Pons (tissue), 1 donor: ENCODE results near the gene RENBP.

ENCODE experiments used
- DNase-seq: peaks from one replicate; pipeline ENCODE4 v3.0.0-alpha.2; 2016; ENCODE audit warnings: low spot score

The RENBP gene

DNA sequence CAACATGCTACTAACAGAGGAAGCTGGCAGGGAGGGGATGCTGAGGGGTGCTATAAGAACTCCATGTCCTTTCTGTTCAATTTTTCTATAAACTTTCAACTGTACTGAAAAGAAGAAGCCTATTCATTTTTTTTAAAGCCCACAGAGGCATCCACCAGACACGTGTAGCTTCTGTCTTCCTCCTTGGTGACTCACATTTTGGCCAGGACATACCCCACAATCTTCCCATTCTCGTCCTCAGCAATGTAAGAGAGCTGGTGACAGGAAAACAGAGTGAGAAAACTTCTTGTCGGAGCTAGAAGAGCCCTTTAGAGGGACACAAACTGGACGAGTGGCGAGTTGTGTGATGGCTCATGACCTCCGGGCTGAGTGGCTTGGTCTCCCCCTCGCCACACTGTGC lies 10.7 kb downstream of the RENBP start:
- no peak for DNase-seq

DNA sequence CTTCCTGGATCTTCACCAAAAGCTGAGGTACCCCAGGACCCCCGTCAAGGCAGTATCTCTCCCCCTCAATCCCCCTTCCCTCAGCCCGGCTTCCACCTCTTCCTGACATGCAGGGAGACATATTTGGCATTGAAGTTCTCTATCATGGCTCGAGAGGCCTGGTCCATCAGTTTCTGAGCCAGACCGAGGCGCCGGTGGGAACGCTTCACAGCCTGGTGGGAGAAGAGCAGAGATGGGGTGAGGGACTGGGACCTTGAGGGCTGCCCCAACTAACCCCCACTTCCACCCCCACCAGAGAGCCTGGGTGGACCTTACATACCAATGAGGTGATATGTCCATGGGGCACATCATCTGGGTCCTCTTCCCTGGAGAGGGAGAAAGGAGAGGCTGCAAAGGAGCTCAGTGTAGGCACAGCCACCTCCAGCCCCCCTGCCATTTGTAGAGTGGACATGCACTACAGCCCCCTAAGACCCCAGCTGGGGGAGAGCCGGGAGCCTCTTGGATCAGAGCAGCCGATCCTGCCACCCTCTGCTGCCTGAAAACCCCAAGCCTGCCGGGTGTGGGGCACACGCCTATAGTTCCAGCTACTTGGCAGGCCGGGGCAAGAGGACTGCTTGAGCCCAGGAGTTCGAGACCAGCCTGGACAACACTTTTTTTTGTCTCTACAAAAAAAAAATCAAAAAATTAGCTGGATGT lies 12.1 kb downstream of the RENBP start:
- no peak for DNase-seq

DNA sequence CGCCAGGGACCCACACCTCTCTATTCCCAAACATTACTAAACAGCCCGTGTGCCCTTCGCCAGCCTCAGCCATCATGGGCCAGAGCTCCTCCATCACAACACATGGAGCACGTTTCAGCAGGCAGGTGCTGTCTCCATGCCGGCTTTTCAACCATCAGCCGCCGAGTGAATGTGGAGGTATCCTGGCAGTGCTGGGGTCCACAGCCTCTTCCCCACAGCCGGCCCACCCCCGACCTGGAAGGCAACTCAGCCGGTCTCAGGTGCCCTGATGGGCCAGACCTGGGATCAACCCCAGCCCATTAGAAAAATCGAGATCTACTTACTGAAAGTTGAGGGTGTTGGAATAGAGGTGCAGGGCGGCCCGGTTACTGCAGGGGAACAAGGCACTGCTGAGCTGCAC lies 12.7 kb downstream of the RENBP start:
- DNase-seq = no peak

DNA sequence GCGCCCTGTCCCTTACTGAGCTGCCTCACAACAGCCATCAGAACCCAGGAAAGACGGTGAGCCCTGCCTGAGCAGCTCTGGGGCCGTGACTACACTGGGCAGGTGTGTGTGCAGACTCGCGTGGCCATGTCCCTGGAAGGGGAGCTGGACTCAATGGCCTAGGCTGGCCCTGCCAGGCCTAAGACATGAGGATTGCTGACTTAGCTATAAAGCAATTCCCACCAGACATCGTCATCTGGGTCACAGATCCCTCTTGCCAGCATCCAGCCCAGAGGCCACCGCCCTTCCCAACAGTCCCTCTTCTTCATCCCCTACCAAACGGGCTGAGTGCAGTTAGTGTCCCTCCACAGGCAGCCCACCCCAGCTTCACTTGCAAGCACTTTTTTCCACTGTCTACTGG lies 13.3 kb downstream of the RENBP start:
- no peak for DNase-seq

DNA sequence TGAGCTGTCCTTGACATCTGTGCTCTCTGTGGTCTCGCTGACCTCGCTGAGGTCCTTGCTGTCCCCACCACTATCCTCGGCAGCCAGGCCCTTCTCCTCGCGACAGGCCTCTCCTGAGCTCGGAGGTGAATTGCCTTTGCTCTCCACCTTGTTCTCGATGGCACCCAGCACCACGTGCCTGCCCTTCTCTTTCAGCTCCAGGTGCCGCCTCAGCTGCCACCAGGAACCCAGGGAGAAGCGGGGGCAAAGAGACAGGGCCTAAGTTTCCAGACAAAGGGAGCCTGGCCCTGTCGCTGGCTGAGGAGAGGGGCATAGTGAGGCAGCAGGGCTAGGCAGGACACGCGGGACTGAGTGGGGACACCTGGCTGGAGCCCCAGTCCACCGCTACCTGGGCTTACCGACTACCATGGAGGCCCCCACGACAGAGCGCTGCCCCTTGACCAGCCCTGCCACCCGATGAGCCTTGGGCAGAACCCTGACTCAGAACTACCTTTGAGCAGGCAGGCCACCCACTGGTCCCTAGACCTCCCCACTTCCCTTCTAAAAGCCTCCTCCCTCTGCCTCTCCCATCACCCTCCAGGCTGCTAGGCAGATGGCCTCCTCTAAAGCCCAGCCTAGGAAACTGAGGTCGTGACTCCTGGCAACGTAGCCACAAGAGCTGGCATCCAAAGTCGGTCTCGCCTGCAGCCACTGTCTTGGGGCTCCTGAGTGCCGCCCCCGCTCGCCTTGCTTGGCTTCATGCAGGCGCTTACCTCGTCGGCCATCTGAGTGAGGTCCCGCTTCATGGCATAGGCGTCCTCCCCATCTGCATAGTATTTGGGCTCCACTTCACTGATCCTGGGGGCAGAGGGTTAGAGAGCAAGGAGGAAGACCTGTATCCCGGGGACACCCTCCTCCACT lies 14.2 kb downstream of the RENBP start:
- DNase-seq = no peak

DNA sequence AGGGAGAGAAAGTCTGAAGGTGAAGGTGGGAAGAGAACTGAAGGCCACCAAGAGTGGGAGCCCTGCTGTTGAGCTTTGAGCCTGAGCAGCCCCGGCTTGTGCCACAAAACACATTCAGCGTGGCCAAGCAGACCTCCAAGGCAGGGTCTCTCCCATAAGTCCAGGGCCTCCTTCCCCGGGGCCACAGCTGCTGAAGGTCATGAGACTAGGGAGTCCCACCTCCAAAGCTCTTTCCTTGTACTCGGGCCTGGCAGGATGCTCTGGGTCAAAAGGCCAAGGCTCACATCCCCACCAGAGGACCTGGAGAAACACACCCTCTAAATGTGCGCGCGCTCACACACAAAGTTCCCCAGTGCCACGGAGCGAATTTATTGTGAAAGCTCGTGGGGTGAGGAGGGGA lies 14.9 kb downstream of the RENBP start:
- DNase-seq = no peak

DNA sequence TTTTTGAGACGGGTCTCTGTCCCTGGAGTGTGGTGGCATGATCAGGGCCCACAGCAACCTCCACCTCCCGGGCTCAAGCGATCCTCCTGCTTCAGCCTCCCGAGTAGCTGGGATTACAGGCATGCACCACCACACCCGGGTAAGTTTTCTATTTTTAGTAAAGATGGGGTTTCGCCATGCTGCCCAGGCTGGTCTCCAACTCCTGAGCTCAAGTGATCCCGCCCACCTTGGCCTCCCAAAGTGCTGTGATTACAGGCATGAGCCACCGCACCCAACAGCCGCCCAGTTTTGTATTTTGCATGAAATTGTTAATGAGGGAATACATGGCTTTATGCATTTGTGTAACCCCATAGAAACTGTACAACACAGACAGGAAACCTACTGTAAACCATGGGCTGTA lies 15.6 kb downstream of the RENBP start:
- DNase-seq = no peak

DNA sequence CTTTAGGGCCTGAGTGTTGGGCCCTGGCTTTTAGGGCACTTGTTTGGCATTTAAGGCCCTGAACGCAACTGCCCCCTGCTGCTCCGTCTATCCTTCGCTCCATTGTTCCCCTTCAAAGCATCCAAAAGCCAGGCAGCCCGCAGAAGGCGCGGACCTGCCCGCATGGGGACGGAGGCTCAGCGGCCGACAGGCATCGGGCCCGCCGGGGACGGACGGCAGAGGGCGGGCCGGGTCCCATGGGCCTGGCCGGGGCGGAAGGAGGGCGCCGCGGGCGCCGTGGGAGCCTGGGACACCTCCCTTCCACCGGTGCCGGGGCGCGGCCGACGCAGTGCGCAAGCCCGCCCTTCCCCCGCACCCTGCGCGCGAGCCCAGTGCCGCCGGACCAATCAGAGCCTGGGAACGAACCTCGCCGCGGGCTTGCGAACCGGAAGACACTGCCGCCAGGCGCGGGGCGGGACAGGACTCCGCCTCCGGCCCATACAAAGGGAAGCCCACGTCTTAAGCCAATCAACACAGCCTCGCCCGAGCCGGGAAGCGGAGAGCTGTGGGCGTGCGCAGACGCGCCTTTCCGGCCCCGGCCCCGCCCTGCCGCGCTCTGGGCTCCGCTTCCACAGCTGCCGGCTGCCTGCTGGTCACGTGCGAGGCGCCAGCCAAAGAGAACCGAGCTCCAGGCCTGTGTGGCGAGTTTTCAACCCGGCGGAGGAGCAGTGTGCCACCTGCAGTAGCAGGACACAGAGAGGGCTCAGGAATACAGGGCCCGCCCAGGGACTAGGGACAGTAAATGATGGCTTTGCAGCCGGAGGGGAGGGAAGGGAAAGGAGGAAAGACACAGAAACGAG lies 16.3 kb downstream of the RENBP start:
- DNase-seq = peak; percentile 94

DNA sequence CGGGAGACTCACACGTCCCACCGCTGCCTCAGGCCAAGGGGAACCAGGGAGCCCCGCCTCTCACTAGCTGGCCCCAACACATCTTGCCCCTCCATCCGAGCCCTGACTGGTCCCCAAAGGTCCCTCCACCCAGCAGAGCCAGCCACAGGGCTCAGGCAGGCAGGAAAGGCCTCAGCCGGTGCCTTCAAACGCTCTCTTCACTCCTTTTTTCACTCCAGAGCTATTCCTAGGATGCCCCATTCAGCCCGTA lies 16.8 kb downstream of the RENBP start:
- no peak for DNase-seq

DNA sequence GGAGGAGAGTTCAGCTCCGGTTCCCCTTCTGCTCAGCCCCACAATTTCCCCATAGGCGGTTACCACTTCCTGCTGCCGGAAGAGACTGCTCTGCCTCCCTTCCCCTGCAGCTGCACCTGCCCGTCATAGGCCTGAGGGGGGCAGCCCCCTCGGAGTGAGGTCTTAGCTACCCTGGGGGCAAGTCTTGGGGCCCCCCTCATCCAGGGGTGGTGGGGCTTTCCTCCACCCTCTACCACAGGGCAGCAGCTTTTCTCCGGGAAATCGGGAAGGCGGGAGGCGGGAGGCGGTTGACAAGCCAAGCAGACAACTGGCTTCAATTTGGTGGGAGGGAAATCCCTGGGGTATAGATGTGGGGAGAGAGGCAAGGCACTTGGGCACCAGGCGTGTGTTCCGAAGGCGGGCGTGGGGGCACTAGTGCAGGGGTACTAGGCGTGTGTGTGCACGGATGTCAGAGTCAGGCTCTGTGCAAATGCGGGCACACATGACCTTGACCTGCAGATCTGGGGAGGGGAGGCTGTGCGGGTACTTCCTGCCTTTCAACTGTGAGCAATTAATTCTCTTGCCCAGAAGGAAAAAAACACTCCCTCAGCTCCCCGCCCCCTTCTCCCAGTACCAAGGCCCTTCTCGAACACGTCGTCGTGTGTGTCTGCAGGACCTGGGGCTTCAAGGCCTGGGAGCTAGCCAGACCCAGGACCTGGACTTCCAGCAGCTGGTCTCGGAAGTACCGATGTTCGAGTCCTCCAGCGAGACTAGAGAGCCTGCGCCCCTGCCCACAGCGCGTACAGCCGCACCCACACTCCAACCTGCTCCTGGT lies 17.4 kb downstream of the RENBP start:
- DNase-seq = no peak

DNA sequence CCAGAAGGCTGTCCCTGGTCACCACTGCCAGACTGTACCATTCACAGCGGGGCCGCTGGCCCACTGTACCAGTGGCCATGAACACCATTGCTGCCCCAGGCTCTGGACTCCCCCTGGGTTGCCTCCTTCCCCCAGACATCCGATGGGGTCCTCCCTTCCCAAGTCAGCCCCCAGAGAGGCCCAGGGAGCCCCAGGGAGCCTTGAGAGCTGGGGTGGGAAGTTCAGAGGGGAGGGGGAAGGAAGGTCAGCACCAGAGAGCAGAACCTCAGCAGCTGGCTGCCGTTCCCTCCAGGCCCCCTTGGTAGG lies 17.9 kb downstream of the RENBP start:
- no peak for DNase-seq

DNA sequence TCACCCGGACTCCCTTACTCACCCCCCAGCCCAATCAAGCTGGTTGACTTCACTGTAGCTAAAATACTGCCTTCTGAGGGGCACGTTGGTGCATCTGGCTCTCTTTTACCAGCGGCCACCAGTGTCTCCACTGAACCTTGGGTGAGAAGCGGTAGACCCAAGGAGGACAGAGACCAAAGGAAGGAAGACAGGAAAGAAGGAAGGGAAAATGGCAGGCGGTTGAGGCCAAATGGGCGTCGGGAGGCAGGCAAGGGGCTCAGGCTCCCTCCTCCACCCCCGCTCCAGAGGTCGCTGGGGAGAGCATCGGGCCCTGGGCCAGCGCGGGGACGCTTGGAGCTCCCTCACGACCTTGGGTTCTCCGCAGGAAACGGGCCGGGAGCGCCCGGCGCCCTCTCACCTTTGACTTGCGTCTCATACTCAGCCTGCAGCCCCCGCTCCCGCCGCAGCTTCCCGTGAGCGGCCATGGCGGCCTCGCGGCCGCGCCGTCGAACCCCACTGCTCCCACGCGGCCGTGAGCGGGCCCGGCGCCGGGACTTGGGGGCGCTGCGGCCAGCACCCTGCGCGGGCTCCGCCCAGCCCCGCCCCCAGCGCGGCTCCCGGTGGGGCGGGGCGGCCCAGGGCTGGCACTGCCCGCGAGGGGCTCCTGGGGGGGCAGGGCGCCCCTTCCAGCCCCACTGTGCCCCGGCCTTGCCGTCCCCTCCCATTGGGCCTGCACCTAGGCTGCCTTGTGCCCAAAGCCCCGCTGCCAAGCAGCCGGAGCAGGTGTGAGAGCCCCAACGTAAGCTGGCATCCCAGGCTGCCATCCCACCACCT lies 18.5 kb downstream of the RENBP start, which contains the start of gene ARHGAP4:
Gene ARHGAP4, minus strand, starts transcription at position 526 of the 813 bp plus-strand sequence. Its CDS starts 62 bp downstream, at position 464.
- DNase-seq = no peak

DNA sequence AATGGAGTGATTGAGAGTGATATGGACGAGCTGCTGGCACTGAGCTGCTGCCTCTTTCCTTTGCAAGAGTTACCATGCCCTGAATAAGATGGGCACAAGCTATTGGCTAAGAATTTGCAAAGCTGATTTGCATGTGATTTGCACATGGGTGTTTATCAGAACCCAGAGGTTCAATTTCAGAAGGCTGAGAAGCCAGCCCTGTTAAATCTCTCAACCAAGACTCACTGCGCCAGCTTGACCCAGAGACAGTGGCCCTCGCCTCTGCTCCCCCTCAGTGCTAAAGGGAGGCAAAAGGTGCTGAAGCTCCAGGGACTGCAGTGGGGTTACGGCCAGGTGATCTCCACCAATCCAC lies 19.1 kb downstream of the RENBP start:
- no peak for DNase-seq

DNA sequence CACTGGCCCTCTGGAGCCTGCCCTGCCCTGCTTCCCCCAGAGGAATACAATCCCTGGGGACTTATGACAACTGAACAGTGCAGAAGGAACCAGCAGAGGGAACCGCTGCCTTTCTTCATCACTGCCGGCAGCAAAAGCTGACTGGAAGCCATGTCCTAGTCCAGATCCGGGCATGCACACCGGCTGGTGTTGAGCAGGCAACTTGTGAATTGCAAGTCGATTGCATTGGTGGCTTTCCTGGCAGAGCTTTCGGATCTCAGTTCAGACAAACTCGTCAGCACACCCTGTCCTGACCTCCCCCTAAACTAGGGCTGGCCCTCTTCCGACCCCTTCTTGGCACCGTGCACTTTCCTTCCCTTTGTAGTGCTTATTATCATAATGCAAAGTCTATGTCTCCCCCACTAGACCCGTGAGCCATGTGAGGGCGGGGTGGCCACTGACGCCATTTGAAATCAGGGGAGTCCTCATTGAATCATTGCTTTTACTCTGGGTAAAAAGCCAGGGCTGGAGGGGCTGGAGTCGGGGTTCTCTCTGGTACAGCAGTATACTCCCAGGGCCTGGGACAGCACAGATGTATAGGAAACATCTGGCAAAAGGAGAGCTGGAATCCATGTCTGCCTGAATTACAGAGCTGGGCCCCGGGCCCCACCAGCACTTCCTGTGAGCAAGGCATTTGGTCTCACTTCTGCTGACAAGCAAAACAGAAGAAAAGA lies 20.1 kb downstream of the RENBP start:
- DNase-seq = peak; percentile 39

DNA sequence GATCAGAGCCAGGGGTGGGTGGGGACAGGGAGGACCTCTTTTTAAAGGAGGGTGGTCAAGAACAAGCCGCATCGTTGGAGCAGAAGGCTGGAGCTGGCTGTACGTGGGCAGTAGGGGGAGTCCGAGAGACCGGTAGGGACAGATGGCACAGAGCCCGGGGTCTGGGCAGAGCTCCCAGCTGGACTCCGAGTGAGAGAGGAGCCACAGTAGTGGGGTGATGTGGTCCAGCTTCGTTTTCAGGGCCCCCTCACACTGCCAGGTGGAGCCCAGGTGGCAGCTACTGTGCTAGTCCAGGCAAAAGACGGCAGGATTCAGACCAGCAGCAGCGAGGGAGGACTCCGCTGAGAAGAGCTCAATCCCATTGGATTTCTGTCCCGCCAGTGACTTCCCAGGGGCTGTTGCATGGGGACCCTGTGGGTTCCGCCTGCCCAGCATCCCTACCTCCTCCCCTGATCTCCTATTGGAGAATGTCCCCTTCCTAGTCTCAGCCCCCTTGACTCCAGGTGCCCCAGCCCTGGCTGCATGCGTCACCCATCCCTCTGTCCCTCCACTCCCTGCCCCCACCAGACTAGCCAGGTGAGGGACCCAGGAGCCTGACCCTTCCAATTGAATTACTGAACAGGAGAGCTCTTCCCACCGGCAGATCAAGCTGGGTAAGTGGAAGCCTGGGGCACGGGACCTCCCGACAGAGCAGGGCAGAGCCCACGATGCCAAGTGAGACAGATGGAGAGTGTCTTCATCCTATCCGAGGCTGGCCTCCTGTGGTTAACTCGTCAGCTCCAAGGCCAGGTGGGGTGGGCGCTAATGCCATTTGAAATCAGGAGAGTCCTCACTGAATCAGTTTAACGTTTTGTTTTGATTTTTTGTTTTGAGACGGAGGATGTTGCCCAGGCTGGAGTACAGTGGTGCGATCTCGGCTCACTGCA lies 21.2 kb downstream of the RENBP start:
- peak; percentile 44 for DNase-seq

DNA sequence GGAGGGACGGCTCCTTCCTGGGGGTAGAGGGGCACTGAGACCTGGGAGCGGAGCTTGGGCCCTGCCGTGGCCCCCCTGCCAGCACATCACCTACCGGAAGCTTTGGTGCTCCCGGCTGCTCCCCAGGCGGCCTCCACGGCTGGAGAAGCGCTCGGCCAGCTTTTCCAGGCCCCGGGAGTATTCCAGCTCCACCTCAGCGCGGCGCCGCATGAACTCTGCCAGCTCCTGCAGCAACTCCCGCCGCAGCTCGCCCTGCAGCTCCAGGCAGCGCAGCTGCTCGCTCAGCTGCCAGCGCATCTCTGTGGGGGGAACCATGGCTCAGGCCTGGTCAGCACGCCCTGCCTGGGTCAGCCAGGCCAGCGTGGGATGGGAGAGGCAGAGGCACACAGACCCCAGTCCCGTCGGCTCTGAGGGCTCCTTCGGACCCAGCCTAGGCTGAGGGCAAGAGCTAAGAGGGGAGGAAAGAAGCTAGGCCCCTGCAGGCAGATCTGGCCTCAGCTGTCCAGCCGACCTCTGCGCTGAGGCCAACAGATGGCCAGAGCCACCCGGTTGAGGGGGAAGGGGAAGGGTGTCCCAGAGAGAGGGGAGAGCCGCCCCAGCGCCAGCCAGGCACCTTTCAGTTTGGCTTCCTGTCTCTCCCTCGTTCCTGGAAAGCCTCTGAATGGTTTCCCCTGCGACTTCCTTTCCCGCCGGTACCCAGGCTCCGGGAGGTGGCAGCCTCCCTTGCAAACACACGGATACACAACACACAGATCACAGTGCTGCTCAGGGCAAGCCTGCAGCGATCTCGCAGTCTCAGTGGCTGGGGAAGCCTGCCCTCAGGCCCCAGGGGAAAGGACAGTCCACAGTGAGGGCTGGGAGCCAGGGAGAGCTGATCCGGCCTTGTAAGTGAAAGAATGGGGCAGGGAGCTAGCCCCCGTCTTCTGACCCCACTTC lies 22.7 kb downstream of the RENBP start:
- no peak for DNase-seq

DNA sequence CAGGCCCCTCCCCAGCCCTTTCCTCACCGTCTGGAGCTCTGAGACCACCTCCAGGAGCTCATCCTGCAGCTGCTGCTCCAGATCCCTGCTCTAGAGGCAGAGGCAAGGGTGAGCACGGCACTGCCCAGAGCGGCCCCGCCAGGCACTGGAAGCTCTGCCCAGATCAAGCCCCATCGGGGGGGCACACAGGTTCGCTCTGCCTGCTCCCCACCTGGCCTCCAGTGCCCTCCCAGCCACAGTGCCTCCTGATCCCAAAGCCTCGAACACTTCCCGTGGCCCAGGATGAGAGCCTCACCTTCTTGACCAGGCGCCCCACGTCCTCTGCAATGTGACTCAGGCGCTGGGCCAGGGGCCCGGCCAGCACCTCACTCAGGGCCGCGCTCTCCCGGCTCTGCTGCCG lies 23.4 kb downstream of the RENBP start:
- no peak for DNase-seq

DNA sequence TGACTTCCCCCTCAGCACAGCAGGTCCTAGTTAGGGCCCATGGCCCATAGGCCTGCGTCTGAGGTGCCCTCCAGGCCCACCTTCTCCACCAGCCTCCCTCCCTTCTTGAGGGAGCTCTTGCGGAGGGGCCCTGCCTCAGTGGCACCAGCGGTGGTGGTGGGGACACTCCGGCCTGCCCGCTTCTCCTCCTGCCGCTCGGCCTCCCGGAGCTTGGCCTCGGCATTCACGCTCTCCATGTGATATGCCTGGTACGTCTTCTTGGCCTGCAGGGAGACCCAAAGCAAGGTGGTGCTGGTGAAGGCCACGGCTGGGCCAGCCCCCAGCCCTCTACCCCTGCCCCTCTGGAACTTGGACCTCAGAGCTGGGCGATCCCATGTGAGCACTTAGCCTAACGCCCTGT lies 23.9 kb downstream of the RENBP start:
- no peak for DNase-seq
